C4-2B (cell line): ENCODE results near the gene TRIM4.
"Not testable (repeated sequence)": the region's sequence is repeated elsewhere in the genome, so short reads cannot be mapped to it uniquely, and the experiment has no call there.

Experiments
- H3K27ac ChIP-seq: fragments of 450-650 bp; 2 replicates; pipeline ENCODE4 v1.5.1; 2017
- ZFX ChIP-seq: fragments of 450-650 bp; IDR thresholded peaks from 2 replicates; pipeline ENCODE4 v1.6.1; 2017
- TF ChIP-seq, protein P1 (sequence below): fragments of 450-650 bp; conservative IDR thresholded peaks from 2 replicates; pipeline ENCODE4 v1.5.1; 2017; ENCODE audit warnings: mild to moderate bottlenecking

The TRIM4 gene

GRCh38 chr7:99901581-99901980 is 17.7 kb downstream of the TRIM4 start:
- no peak for TF ChIP-seq ZFX
- TF ChIP-seq, protein P1, sequence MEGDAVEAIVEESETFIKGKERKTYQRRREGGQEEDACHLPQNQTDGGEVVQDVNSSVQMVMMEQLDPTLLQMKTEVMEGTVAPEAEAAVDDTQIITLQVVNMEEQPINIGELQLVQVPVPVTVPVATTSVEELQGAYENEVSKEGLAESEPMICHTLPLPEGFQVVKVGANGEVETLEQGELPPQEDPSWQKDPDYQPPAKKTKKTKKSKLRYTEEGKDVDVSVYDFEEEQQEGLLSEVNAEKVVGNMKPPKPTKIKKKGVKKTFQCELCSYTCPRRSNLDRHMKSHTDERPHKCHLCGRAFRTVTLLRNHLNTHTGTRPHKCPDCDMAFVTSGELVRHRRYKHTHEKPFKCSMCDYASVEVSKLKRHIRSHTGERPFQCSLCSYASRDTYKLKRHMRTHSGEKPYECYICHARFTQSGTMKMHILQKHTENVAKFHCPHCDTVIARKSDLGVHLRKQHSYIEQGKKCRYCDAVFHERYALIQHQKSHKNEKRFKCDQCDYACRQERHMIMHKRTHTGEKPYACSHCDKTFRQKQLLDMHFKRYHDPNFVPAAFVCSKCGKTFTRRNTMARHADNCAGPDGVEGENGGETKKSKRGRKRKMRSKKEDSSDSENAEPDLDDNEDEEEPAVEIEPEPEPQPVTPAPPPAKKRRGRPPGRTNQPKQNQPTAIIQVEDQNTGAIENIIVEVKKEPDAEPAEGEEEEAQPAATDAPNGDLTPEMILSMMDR: no peak
- H3K27ac ChIP-seq: no peak overlapping the region

- H3K27ac ChIP-seq: no peak overlapping the region
- TF ChIP-seq, protein P1: no peak
- no peak for TF ChIP-seq ZFX
Measured at GRCh38 chr7:99899830-99900519, 19.4 kb downstream of the TRIM4 start.

DNA sequence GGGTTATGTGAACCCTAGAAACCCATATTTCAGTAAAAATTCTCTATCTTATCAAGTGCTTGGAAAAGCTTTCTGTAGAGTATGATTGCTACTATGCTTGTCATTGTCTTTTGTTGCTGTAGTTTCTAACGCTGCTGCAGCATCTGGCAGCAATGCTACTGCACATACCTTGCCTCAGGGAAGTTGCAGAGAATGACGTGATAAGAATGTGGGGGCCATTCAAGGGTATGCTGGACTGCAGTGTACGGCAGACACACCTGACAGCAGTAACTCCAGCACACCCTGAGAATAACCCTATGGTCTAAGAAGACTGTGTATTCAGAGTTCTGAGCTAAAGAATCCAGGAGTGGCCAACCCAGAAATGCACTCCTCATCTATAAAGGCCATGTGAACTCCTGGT is 20.5 kb downstream of the TRIM4 start:
- H3K27ac ChIP-seq: no peak overlapping the region
- TF ChIP-seq, protein P1: no peak
- TF ChIP-seq ZFX: no peak

DNA sequence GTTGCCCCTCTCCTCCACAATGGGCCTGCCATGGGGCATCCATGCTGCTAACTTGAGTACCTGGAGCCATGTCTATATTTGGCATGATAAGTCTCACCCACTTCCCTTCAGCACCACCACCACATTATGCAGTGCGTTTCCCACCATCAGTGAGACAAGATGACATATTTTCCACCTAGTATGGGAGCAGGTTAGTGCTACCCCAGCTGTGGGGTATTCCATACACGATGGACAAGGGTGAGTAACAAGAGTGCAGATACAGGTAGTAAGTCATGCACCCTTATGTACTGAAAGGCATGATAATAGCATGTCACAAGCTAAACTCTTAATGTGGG is 21.3 kb downstream of the TRIM4 start:
- no peak for TF ChIP-seq ZFX
- TF ChIP-seq, protein P1: no peak

DNA sequence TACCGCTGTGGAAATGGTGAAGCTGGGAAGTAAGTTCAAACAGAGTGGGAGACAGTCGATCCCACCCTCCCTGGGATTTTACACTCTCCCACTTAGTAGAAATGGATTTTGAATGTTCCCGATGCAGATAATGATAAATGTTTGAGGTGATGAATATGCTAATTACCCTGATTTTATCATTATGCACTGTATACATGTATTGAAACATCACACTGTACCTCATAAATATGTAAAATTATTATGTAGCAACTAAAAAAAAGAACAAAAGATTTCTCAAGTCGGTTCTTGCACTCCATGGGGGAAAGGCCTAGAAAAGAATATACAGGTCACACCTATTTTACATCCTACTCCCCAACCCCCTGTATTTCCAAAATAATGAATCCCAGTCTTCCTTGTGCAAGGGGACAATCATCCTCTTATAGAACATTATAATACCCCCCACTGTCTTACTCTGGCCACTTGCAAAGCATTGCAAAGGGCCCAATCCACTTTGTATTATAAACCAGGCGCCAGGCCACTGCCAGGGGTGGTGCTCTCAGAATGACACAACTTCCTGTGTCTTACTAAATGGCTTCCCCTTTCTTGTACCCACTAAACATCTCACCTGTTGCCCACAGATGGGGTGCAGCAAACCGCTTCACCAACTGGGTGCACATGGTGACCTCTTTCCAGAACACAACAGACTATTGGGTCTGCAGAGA is 21.9 kb downstream of the TRIM4 start:
- TF ChIP-seq ZFX: no peak
- TF ChIP-seq, protein P1: no peak
- H3K27ac ChIP-seq: no peak overlapping the region

More for the DNA sequence above, 21.3 kb downstream of the TRIM4 start:
- no peak overlapping the region for H3K27ac ChIP-seq

- TF ChIP-seq ZFX: no peak
- TF ChIP-seq, protein P1: no peak
Measured at GRCh38 chr7:99894738-99895137, 24.6 kb downstream of the TRIM4 start.

DNA sequence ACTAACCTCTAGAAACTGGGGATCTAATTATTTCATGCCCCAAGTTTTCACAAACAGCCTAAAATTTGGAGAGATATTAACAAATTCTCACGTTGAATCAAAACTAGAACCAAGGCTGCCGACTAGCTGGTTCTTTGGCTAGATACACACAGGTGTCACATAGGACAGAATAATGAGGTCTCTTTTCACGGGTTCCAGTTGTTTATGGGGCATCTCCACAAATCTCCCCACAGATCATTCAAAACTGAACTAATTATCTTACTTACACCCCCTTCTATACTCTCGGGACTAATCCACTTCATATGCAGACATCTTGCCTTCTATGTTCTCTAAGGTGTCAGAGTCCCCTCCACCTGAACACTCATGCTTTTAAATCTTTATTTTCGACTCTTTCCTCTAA is 26.1 kb downstream of the TRIM4 start:
- TF ChIP-seq, protein P1: no peak
- no peak for TF ChIP-seq ZFX
- H3K27ac ChIP-seq: no peak overlapping the region

More at GRCh38 chr7:99894738-99895137, 24.6 kb downstream of the TRIM4 start:
- H3K27ac ChIP-seq: no peak overlapping the region

DNA sequence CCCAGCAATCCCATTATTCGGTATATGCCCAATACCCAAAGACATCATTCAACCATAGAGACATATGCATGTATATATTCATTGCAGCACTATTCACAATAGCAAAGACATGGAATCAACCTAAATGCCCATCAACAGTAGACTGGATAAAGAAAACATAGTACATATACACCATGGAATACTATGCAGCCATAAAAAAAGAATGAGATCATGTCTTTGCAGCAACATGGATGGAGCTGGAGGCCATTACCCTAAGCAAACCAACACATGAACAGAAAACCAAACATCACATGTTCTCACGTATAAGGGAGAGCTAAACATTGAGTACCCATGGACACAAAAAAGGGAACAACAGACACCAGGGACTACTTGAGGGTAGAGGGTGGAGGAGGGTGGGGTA is 29.0 kb downstream of the TRIM4 start:
- H3K27ac ChIP-seq: not testable (repeated sequence)

DNA sequence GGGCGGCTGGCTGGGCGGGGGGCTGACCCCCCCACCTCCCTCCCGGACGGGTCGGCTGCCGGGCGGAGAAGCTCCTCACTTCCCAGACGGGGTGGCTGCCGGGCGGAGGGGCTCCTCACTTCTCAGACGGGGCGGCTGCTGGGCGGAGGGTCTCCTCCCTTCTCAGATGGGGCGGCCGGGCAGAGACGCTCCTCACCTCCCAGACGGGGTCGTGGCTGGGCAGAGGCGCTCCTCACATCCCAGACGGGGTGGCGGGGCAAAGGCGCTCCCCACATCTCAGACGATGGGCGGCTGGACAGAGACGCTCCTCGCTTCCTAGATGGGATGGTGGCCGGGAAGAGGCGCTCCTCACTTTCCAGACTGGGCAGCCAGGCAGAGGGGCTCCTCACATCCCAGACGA is 31.0 kb downstream of the TRIM4 start:
- H3K27ac ChIP-seq: not testable (repeated sequence)
